Measurements from ENCODE around the gene C10orf67. TPM values are rescaled to one million over a fixed set of nuclear protein-coding genes. Genes with fewer than 3 reads are reported as not detected.
"Not testable (repeated sequence)": the region's sequence is repeated elsewhere in the genome, so short reads cannot be mapped to it uniquely, and the experiment has no call there.

C10orf67 gene
- total RNA-seq, 2 experiments from 2014 or later: not detected

DNA sequence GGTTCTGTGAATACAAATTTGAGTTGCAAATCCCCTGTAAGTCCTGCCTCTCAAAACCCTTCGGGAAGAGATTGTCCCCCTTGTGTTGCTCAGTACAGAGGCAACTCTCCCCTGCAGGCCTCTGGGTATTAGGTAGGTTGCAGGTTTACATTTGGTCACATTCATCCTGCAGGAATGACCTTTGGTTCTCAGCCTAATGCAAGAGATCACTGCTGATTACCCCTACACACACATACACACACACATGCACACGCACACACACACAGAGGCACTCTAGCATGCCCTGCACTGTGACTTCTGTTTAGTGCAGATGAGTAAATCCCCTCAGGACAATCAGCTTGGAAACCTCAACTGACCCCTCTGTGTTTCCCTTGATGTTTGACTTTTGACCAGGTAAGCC is 69.2 kb downstream of the C10orf67 start:
- Histone ChIP-seq H3K79me2 (ENCODE audit: insufficient read depth, low read depth, low read length) (no peaks in the 10 kb centered on the region), H4K20me1 (ENCODE audit: insufficient read depth, low read length) (no peaks in the 10 kb centered on the region), H2AFZ (ENCODE audit: low read length) (no peak overlapping the region), H3K27ac (ENCODE audit: low read depth, low read length, poor library complexity, severe bottlenecking) (no peak overlapping the region), H3K36me3 (ENCODE audit: insufficient read depth, low read length) (no peaks in the 10 kb centered on the region), H3K4me1 (ENCODE audit: insufficient read depth, low read length, poor library complexity, severe bottlenecking) (no peaks in the 10 kb centered on the region), H3K4me2 (ENCODE audit: low read length) (no peak overlapping the region), H3K9me3 (ENCODE audit: low read length) (no peaks in the 10 kb centered on the region), H3K4me3 (ENCODE audit: low read depth, low read length, poor library complexity, severe bottlenecking) (no peak overlapping the region), H3K9me2 (ENCODE audit: insufficient read depth, low read length) (no peaks in the 10 kb centered on the region)
- DNase-seq (ENCODE audit: low spot score): no peak
- CTCF ChIA-PET (ENCODE audit: unreplicated experiment): no interaction called here
- intact Hi-C loops (cut with micrococcal nuclease; ENCODE audit: unreplicated experiment): no loop called here
- BruUV-seq (replicated peaks): no TSS peak
- POLR2A ChIA-PET: no interaction called here
- TF ChIP-seq, protein P1, sequence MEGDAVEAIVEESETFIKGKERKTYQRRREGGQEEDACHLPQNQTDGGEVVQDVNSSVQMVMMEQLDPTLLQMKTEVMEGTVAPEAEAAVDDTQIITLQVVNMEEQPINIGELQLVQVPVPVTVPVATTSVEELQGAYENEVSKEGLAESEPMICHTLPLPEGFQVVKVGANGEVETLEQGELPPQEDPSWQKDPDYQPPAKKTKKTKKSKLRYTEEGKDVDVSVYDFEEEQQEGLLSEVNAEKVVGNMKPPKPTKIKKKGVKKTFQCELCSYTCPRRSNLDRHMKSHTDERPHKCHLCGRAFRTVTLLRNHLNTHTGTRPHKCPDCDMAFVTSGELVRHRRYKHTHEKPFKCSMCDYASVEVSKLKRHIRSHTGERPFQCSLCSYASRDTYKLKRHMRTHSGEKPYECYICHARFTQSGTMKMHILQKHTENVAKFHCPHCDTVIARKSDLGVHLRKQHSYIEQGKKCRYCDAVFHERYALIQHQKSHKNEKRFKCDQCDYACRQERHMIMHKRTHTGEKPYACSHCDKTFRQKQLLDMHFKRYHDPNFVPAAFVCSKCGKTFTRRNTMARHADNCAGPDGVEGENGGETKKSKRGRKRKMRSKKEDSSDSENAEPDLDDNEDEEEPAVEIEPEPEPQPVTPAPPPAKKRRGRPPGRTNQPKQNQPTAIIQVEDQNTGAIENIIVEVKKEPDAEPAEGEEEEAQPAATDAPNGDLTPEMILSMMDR (conservative IDR thresholded peaks at IDR 0.05; ENCODE audit: low read length): no peak
- no peak for TF ChIP-seq EZH2phosphoT487 (IDR thresholded peaks at IDR 0.05; ENCODE audit: borderline replicate concordance, low read depth, low read length)

DNA sequence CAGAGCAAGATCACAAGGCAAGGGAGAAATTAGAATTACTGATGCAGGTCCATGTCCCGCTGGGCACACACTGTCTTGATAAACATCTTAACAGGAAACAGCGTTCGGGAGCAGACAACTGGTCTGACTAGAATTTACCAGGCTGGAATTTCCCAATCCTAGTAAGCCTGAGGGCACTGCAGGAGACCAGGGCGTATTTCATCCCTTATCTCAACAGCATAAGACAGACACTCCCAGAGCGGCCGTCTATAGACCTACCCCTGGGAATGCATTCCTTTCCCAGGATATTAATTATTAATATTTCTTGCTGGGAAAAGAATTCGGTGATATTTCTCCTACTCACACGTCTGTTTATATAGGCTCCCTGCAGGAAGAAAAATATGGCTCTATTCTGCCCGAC is 70.4 kb downstream of the C10orf67 start:
- H3K4me2 ChIP-seq (ENCODE audit: low read length); H3K79me2 ChIP-seq (ENCODE audit: insufficient read depth, low read depth, low read length); POLR2A ChIA-PET; H3K9me2 ChIP-seq (ENCODE audit: insufficient read depth, low read length); H3K4me1 ChIP-seq (ENCODE audit: insufficient read depth, low read length, poor library complexity, severe bottlenecking); H3K36me3 ChIP-seq (ENCODE audit: insufficient read depth, low read length); H3K9me3 ChIP-seq (ENCODE audit: low read length); H3K27ac ChIP-seq (ENCODE audit: low read depth, low read length, poor library complexity, severe bottlenecking); H4K20me1 ChIP-seq (ENCODE audit: insufficient read depth, low read length); BruUV-seq (replicated peaks); CTCF ChIA-PET (ENCODE audit: unreplicated experiment); H3K4me3 ChIP-seq (ENCODE audit: low read depth, low read length, poor library complexity, severe bottlenecking); H2AFZ ChIP-seq (ENCODE audit: low read length); DNase-seq (ENCODE audit: low spot score); intact Hi-C loops (cut with micrococcal nuclease; ENCODE audit: unreplicated experiment): not testable (repeated sequence)

DNA sequence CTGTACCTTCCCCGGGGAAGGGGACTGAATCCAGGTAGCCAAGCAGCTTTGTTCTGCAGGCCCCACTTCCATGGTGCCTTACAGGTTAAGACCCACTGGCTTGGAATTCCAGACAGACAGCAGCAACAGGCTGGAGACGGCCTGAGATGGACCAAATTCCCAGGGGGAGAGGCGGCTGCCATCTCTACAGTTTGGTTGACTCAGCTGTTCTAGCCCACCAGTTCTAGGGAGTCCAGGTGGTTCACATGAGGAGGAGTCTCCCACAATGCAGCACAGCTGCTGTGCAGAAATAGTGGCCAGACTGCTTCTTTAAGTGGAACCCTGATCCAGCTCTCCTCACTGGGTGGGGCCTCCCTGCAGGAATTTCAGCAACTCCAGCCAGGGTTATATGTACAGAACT is 74.1 kb downstream of the C10orf67 start:
- no peaks in the 10 kb centered on the region for H3K79me2 ChIP-seq (ENCODE audit: insufficient read depth, low read depth, low read length)
- no peak overlapping the region for H3K4me3 ChIP-seq (ENCODE audit: low read depth, low read length, poor library complexity, severe bottlenecking)
- no peak overlapping the region for H3K4me2 ChIP-seq (ENCODE audit: low read length)
- no peaks in the 10 kb centered on the region for H3K36me3 ChIP-seq (ENCODE audit: insufficient read depth, low read length)
- no peak overlapping the region for H2AFZ ChIP-seq (ENCODE audit: low read length)
- POLR2A ChIA-PET: no interaction called here
- TF ChIP-seq EZH2phosphoT487 (IDR thresholded peaks at IDR 0.05; ENCODE audit: borderline replicate concordance, low read depth, low read length): no peak
- TF ChIP-seq, protein P1 (conservative IDR thresholded peaks at IDR 0.05; ENCODE audit: low read length): no peak
- no peaks in the 10 kb centered on the region for H4K20me1 ChIP-seq (ENCODE audit: insufficient read depth, low read length)
- intact Hi-C loops (cut with micrococcal nuclease; ENCODE audit: unreplicated experiment): no loop called here
- H3K4me1 ChIP-seq (ENCODE audit: insufficient read depth, low read length, poor library complexity, severe bottlenecking): no peaks in the 10 kb centered on the region
- CTCF ChIA-PET (ENCODE audit: unreplicated experiment): no interaction called here
- H3K27ac ChIP-seq (ENCODE audit: low read depth, low read length, poor library complexity, severe bottlenecking): no peak overlapping the region
- no peaks in the 10 kb centered on the region for H3K9me2 ChIP-seq (ENCODE audit: insufficient read depth, low read length)
- no peaks in the 10 kb centered on the region for H3K9me3 ChIP-seq (ENCODE audit: low read length)
- BruUV-seq (replicated peaks): no TSS peak
- no peak for DNase-seq (ENCODE audit: low spot score)

Measured in OCI-LY7 (cell line).